Germinal center (tissue), 1 donor: ENCODE data around the gene MFSD6.
"Not testable (repeated sequence)": the region's sequence is repeated elsewhere in the genome, so short reads cannot be mapped to it uniquely, and the experiment has no call there.

ENCODE experiments used
- DNase-seq: peaks from one replicate; pipeline ENCODE4 v3.0.0; 2012; ENCODE audit warnings: mixed read lengths, low spot score

MFSD6 gene

GRCh38 chr2:190405995-190406394, 2.2 kb upstream of the MFSD6 start:
- no peak for DNase-seq

GRCh38 chr2:190406805-190407204, 1.4 kb upstream of the MFSD6 start:
- no peak for DNase-seq

- no peak for DNase-seq
These were observed 901 bp upstream of the MFSD6 start for GRCh38 chr2:190407246-190407661.

GRCh38 chr2:190408538-190409271, 550 bp downstream of the MFSD6 start:
- peak; percentile 83 for DNase-seq

GRCh38 chr2:190409616-190410015, 1.5 kb downstream of the MFSD6 start:
- DNase-seq, result no peak

- no peak for DNase-seq
These were observed 2.0 kb downstream of the MFSD6 start for GRCh38 chr2:190410166-190410565.

GRCh38 chr2:190412966-190413365, 4.8 kb downstream of the MFSD6 start:
- no peak for DNase-seq

- no peak for DNase-seq
These were observed 5.3 kb downstream of the MFSD6 start for GRCh38 chr2:190413421-190413820.

GRCh38 chr2:190415251-190415650, 7.1 kb downstream of the MFSD6 start:
- no peak for DNase-seq

GRCh38 chr2:190415794-190416775, 7.9 kb downstream of the MFSD6 start:
- no peak for DNase-seq

- no peak for DNase-seq
These were observed 9.1 kb downstream of the MFSD6 start for GRCh38 chr2:190417045-190417842.

GRCh38 chr2:190418727-190419126, 10.6 kb downstream of the MFSD6 start:
- DNase-seq, result no peak

GRCh38 chr2:190420801-190421200, 12.6 kb downstream of the MFSD6 start:
- no peak for DNase-seq

- DNase-seq, result no peak
These were observed 17.2 kb downstream of the MFSD6 start for GRCh38 chr2:190425221-190425866.

- DNase-seq, result no peak
These were observed 17.9 kb downstream of the MFSD6 start for GRCh38 chr2:190425883-190426658.

- DNase-seq, result not testable (repeated sequence)
These were observed 22.7 kb downstream of the MFSD6 start for GRCh38 chr2:190430866-190431265.

GRCh38 chr2:190431907-190432306, 23.8 kb downstream of the MFSD6 start:
- DNase-seq, result no peak

- no peak for DNase-seq
These were observed 24.5 kb downstream of the MFSD6 start for GRCh38 chr2:190432567-190433231.

GRCh38 chr2:190435031-190435670, 27.0 kb downstream of the MFSD6 start:
- DNase-seq, result no peak

- no peak for DNase-seq
These were observed 28.4 kb downstream of the MFSD6 start for GRCh38 chr2:190436557-190436956.
